HepG2 (cell line): Measurements from ENCODE around the gene VPS13D. TPM values are rescaled to one million over a fixed set of nuclear protein-coding genes. Genes with fewer than 3 reads are reported as not detected.

Source experiments
- ATAC-seq: fragments of 200-7000 bp; cut with Tn5 transposase; 3 replicates; pipeline ENCODE4 v1.9.1; 2020; ENCODE audit warnings: mild to moderate bottlenecking, moderate library complexity
- BruUV-seq: library from RNA; stranded (reverse); fragments of 400-500 nt; replicated peaks from 2 replicates; lab custom pipeline; 2021; lab: Mats Ljungman, UMichigan
- CTCF ChIA-PET: fragments of 300-600 bp; formaldehyde crosslinking; extraction: SDS; loops from one replicate; lab custom pipeline; 2021; ENCODE audit warnings: low total read pairs, inconsistent platforms, low intra/inter-chr PET ratio; lab: Yijun Ruan, JAX
- POLR2A ChIA-PET: fragments of 350-600 bp; sonication (Branson Sonifier 250); formaldehyde crosslinking; loops from one replicate; lab custom pipeline; 2020; ENCODE audit warnings: antibody characterized with exemption, inconsistent platforms; lab: Yijun Ruan, JAX
- DNase-seq: peaks from one replicate; pipeline ENCODE4 v3.0.0-alpha.2; 2015; ENCODE audit warnings: low spot score
- FAIRE-seq: peaks from 3 replicates; lab custom pipeline; 2011; peaks lifted over from hg19 to GRCh38; lab: Jason Lieb, UNC
- H2AFZ ChIP-seq: one replicate; pipeline ENCODE4 v1.6.1; 2011; ENCODE audit warnings: low read length, inconsistent platforms
- H3K27ac ChIP-seq: fragments of 300-600 bp; 3 replicates; pipeline ENCODE4 v1.8.0; 2011; ENCODE audit warnings: mixed run types, mild to moderate bottlenecking, mixed read lengths, low read length, inconsistent platforms; ENCODE audit not compliant: insufficient read depth; ENCODE audit errors: extremely low read length
- H3K27me3 ChIP-seq, 2 experiments: fragments of 200-600 bp in 1 of 2; 2 replicates in 1 of 2; 3 replicates in 1 of 2; pipeline versions ENCODE4 v1.6.0 to v1.8.0; 2011; ENCODE audit warnings: low read length in 2 of 2, mild to moderate bottlenecking in 2 of 2, moderate library complexity in 2 of 2, inconsistent platforms in 1 of 2; ENCODE audit not compliant: insufficient read depth in 2 of 2, control insufficient read depth in 1 of 2
- H3K36me3 ChIP-seq, 2 experiments: fragments of 200-600 bp in 1 of 2; replicated peaks in 1 of 2; 2 replicates in 1 of 2; 3 replicates in 1 of 2; pipeline versions ENCODE4 v1.5.1 to v1.8.0; 2011; ENCODE audit warnings: low read length in 2 of 2, inconsistent platforms in 1 of 2; ENCODE audit not compliant: insufficient read depth in 2 of 2, control insufficient read depth in 1 of 2
- H3K4me1 ChIP-seq: 2 replicates; pipeline ENCODE4 v1.5.1; 2012; ENCODE audit warnings: low read length, inconsistent platforms; ENCODE audit not compliant: insufficient read depth
- H3K4me2 ChIP-seq: 2 replicates; pipeline ENCODE4 v1.6.0; 2011; ENCODE audit warnings: low read depth, low read length, inconsistent platforms
- H3K4me3 ChIP-seq, 3 experiments: fragments of 200-600 bp in 1 of 3; sonication (generic), shearing (Covaris generic) in 1 of 3; replicated peaks in 1 of 3; 2 replicates each; pipeline ENCODE4 v1.5.1; 2011 to 2016; ENCODE audit warnings: low read length in 3 of 3, inconsistent platforms in 2 of 3, low read depth in 2 of 3, mild to moderate bottlenecking in 2 of 3, control low read depth in 1 of 3, mixed read lengths in 1 of 3; ENCODE audit not compliant: insufficient read depth in 1 of 3
- H3K79me2 ChIP-seq: one replicate; pipeline ENCODE4 v1.6.1; 2011; ENCODE audit warnings: low read length, inconsistent platforms; ENCODE audit not compliant: insufficient read depth
- H3K9ac ChIP-seq: 2 replicates; pipeline ENCODE4 v1.6.0; 2011; ENCODE audit warnings: mild to moderate bottlenecking, low read depth, low read length, inconsistent platforms; ENCODE audit not compliant: insufficient read depth
- H3K9me3 ChIP-seq: 2 replicates; pipeline ENCODE4 v1.5.1; 2012; ENCODE audit warnings: mild to moderate bottlenecking, low read length
- H4K20me1 ChIP-seq: 2 replicates; pipeline ENCODE4 v1.6.0; 2011; ENCODE audit warnings: inconsistent platforms, mild to moderate bottlenecking, low read length, moderate library complexity; ENCODE audit not compliant: insufficient read depth
- GTF3A ChIP-seq: sonication (generic); formaldehyde crosslinking; conservative IDR thresholded peaks from 2 replicates; pipeline ENCODE4 v1.4.0; 2020; ENCODE audit warnings: mild to moderate bottlenecking, missing genetic modification reagents
- KDM2A ChIP-seq: sonication (generic); formaldehyde crosslinking; IDR thresholded peaks from 2 replicates; pipeline ENCODE4 v1.4.0; 2020; ENCODE audit warnings: low read depth, missing genetic modification reagents, borderline replicate concordance
- MED13 ChIP-seq: sonication (generic); formaldehyde crosslinking; IDR thresholded peaks from 2 replicates; pipeline ENCODE4 v1.5.0; 2020; ENCODE audit warnings: missing genetic modification reagents
- PHB2 ChIP-seq: fragments of 450-650 bp; IDR thresholded peaks from 2 replicates; pipeline ENCODE4 v1.6.1; 2018; ENCODE audit not compliant: partially characterized antibody
- POGK ChIP-seq: sonication (generic); formaldehyde crosslinking; conservative IDR thresholded peaks from 2 replicates; pipeline ENCODE4 v1.8.0; 2022; ENCODE audit warnings: mild to moderate bottlenecking, moderate library complexity, missing genetic modification reagents
- SAP130 ChIP-seq: IDR thresholded peaks from 2 replicates; pipeline ENCODE4 v1.6.1; 2016; ENCODE audit warnings: low read depth
- SMC3 ChIP-seq: IDR thresholded peaks from 2 replicates; pipeline ENCODE4 v1.6.1; 2011; ENCODE audit warnings: low read length, improper control_type of control experiment
- SNAPC2 ChIP-seq: sonication (generic); formaldehyde crosslinking; IDR thresholded peaks from 2 replicates; pipeline ENCODE4 v1.8.1; 2022; ENCODE audit warnings: mild to moderate bottlenecking, missing genetic modification reagents
- SRSF1 ChIP-seq: fragments of 200-400 bp; formaldehyde crosslinking; optimal IDR thresholded peaks from 2 replicates; pipeline ENCODE3; 2017; ENCODE audit warnings: mild to moderate bottlenecking, low read depth, low read length, moderate library complexity
- USF2 ChIP-seq, 2 experiments: sonication (generic) in 1 of 2; formaldehyde crosslinking in 1 of 2; IDR thresholded peaks; 2 replicates each; pipeline versions ENCODE4 v1.5.1 to v1.6.1; 2011 to 2020; ENCODE audit warnings: borderline replicate concordance in 1 of 2, low read depth in 1 of 2, low read length in 1 of 2, mild to moderate bottlenecking in 1 of 2, missing genetic modification reagents in 1 of 2, moderate library complexity in 1 of 2
- ZBTB1 ChIP-seq: sonication (generic); formaldehyde crosslinking; IDR thresholded peaks from 2 replicates; pipeline ENCODE4 v1.4.0; 2020; ENCODE audit warnings: missing genetic modification reagents, borderline replicate concordance
- ZFP37 ChIP-seq: sonication (generic); formaldehyde crosslinking; IDR thresholded peaks from 2 replicates; pipeline ENCODE4 v1.4.0; 2020; ENCODE audit warnings: missing genetic modification reagents, borderline replicate concordance
- ZMYM2 ChIP-seq: sonication (generic); formaldehyde crosslinking; IDR thresholded peaks from 2 replicates; pipeline ENCODE4 v1.8.0; 2022; ENCODE audit warnings: mild to moderate bottlenecking, missing genetic modification reagents
- ZNF264 ChIP-seq: sonication (generic); formaldehyde crosslinking; IDR thresholded peaks from 2 replicates; pipeline ENCODE4 v1.4.0; 2020; ENCODE audit warnings: missing genetic modification reagents
- ZNF383 ChIP-seq: sonication (generic); formaldehyde crosslinking; IDR thresholded peaks from 2 replicates; pipeline ENCODE4 v1.4.0; 2020; ENCODE audit warnings: missing genetic modification reagents, mild to moderate bottlenecking, borderline replicate concordance
- ZNF484 ChIP-seq: sonication (generic); formaldehyde crosslinking; IDR thresholded peaks from 2 replicates; pipeline ENCODE4 v1.5.1; 2020; ENCODE audit warnings: mild to moderate bottlenecking, low read depth, missing genetic modification reagents, borderline replicate concordance
- ZNF550 ChIP-seq: sonication (generic); formaldehyde crosslinking; IDR thresholded peaks from 2 replicates; pipeline ENCODE4 v1.4.0; 2020; ENCODE audit warnings: mild to moderate bottlenecking, missing genetic modification reagents, borderline replicate concordance
- ZNF776 ChIP-seq: sonication (generic); formaldehyde crosslinking; IDR thresholded peaks from 2 replicates; pipeline ENCODE4 v1.4.0; 2020; ENCODE audit warnings: mild to moderate bottlenecking, missing genetic modification reagents
- ZNF780A ChIP-seq: sonication (generic); formaldehyde crosslinking; IDR thresholded peaks from 2 replicates; pipeline ENCODE4 v1.8.0; 2022; ENCODE audit warnings: mild to moderate bottlenecking, missing genetic modification reagents, moderate library complexity
- WGBS: methylation state at CpG from one replicate; pipeline ENCODE4 v1.1.6; 2017; ENCODE audit warnings: low lambda C conversion rate; 5-methylcytosine and 5-hydroxymethylcytosine counted together
- in situ Hi-C: cut with HindIII; loops from 2 replicates; pipeline ENCODE4 v1.10.0; 2017; ENCODE audit warnings: low pct_unique_long_range_greater_than_20kb; ENCODE audit not compliant: extremely low pct_ligation_motif_present
- intact Hi-C: fragments of 100-400 bp; cut with micrococcal nuclease; formaldehyde crosslinking; loops from one replicate; pipeline ENCODE4 v1.10.0; 2022; ENCODE audit not compliant: unreplicated experiment
- polyA plus RNA-seq, 8 experiments: library from polyadenylated mRNA; depleted of rRNA in 3 of 8; stranded (reverse) in 7 of 8; unstranded in 1 of 8; fragments of >200 nt; fragmentation: Illumina TruSeq in 4 of 8; extraction: Trizol in 4 of 8; gene quantifications; 2 replicates each; pipeline versions ENCODE4 v1.2.1 to v1.2.3, GENCODE V29; 2011 to 2016; ENCODE audit warnings: low read depth in 4 of 8, missing spikeins in 1 of 8, mixed read lengths in 1 of 8; ENCODE audit not compliant: insufficient read depth in 1 of 8
- total RNA-seq, 5 experiments: library from RNA; depleted of rRNA; stranded (reverse); fragments of >200 nt; fragmentation: Illumina TruSeq; extraction: Trizol; gene quantifications; 2 replicates each; pipeline ENCODE4 v1.2.3, GENCODE V29; 2016; ENCODE audit warnings: low read depth in 1 of 5

Gene VPS13D
- total and polyA plus RNA-seq, 2 of the 13 experiments (the other 11 are each of a cell fraction or from before 2014, with no cell fraction given), result 8.6 to 13.9 TPM

GRCh38 chr1:12344596-12345349 is 114.9 kb downstream of the VPS13D start:
- H3K79me2 ChIP-seq, result no peaks in the 10 kb centered on the region
- ChIA-PET POLR2A (interaction anchor here (0.8 to 1.1 kb wide), 2 partner anchors 36 to 39 kb away, joined by 3 read pairs; no protein-coding TSS in a partner anchor), CTCF (no interaction called here)
- 97% methylated on average over 9 of the region's 9 CpGs for WGBS
- TF ChIP-seq SMC3 (no peak), ZMYM2 (CRISPR knock-in tag) (no peak), ZNF264 (CRISPR knock-in tag) (no peak), ZFP37 (CRISPR knock-in tag) (no peak), ZNF484 (no peak), ZNF780A (no peak), MED13 (CRISPR knock-in tag) (no peak), PHB2 (no peak), POGK (CRISPR knock-in tag) (no peak), SNAPC2 (no peak), SAP130 (CRISPR knock-in tag) (no peak), ZNF383 (CRISPR knock-in tag) (no peak), USF2 (IDR thresholded peaks at IDR 0.05; ENCODE audit: low read depth, low read length) (no peak), USF2 (CRISPR knock-in tag; IDR thresholded peaks at IDR 0.05; ENCODE audit: borderline replicate concordance) (no peak), KDM2A (CRISPR knock-in tag) (no peak), ZBTB1 (CRISPR knock-in tag) (no peak), ZNF776 (CRISPR knock-in tag) (no peak), GTF3A (CRISPR knock-in tag) (no peak), SRSF1 (no peak), ZNF550 (no peak)
- DNase-seq (no peak), FAIRE-seq (no peak), ATAC-seq (no peak)
- H2AFZ ChIP-seq, result no peak overlapping the region
- intact Hi-C loops (no loop called here), in situ Hi-C loops (no loop called here)
- no peak overlapping the region for H3K4me2 ChIP-seq
- H3K27me3 ChIP-seq, result no peaks in the 10 kb centered on the region
- H3K27ac ChIP-seq, result no peak overlapping the region
- no peaks in the 10 kb centered on the region for H3K9me3 ChIP-seq
- BruUV-seq, result no TSS peak
- H3K36me3 ChIP-seq, result peaks cover 7 to 18% of the 10 kb centered on the region in 2 experiments
- H3K9ac ChIP-seq, result no peak overlapping the region
- H4K20me1 ChIP-seq, result no peaks in the 10 kb centered on the region
- H3K4me3 ChIP-seq, result no peak overlapping the region
- H3K4me1 ChIP-seq, result peaks cover 47% of the 10 kb centered on the region
